HG03108 (cell line): Measurements from ENCODE around the gene LRRC1.

Experiments
- ATAC-seq: cut with Tn5 transposase; IDR thresholded peaks from one replicate; pipeline ENCODE4 v1.9.1; 2021; ENCODE audit warnings: moderate library complexity; ENCODE audit not compliant: unreplicated experiment

The LRRC1 gene

DNA sequence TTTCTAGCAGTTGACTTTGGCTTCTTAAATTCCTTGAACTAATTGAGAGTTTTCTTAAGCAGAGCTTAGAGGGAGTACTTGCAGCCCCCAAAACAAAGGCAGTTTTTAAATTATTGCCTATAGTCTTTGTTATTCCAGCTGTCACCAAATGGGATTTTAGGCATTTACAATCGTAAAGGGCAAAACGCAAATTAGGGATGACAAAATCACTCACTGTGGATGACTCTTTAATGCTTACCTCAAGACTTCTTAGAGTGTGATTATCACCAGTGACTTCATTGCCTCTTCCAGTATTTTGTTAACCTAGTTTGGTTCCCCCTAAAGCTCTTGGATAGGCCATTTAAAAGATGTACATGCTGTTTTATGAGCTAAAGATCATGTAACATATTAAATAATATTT, 126.8 kb downstream of the LRRC1 start:
- ATAC-seq = no peak

DNA sequence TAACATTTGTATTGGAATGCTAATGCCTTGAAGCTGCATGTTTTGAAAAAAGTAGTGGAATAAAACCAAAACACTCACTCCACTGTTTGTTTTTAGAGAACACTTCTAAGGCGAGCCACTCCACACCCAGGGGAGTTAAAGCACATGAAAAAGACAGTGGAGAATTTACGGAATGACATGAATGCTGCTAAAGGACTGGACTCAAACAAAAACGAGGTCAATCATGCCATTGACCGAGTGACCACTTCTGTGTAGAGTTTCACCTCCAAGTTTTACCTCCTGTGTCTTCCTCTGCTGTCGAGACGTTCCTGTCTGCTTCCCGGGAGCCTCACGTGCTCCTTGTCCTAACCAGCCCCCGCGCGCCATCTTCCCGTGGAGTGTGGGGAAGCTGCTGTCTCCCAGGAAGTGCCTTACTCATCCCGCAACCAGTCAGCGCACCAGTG, 127.8 kb downstream of the LRRC1 start:
- no peak for ATAC-seq

DNA sequence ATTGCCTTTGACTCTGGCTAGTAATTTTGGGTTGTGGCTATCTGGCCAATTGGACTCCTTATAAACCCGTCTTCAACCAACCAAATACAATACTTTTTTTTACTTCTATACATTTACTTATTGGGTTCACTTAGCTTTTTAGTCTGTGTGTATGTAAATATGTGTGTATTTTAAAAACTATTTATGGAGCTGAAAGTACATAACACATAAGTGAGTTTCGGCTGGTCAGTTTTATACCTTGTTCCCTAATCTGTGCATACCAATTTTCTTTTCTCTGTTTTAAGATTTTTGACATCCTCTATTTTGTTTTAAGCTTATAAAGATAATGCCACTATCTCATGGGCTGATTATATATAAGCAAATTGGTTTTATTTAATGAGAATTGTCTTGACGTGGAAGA, 129.5 kb downstream of the LRRC1 start:
- ATAC-seq = no peak

DNA sequence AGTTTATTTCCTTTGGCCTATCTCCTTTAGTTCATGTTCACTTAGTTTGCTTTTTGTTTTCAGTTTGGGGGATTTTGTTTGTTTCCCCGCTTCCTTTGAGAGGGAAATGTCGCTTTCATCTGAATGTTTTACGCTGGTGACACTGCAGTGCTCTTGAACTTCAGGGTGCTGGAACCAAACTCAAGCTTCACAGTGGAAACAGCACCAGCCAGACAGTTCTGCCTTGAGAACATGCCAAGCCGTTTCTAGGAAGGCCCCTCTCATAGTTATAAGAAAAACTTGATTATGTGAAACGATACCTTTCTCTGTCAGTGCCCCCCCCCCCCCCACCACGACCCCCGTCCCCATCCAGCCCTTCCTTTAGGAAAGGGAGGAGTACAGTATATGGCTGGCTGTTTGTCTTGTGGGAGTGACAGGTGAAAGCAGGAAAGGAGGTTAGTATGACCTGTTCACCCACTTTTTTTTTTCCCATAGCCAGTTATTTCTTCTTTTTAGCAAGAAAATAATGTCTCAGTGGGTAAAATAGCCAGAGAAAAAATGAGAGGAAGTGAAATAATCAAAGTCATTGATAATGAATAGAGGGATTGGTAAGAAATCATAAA, 130.1 kb downstream of the LRRC1 start:
- ATAC-seq = no peak

DNA sequence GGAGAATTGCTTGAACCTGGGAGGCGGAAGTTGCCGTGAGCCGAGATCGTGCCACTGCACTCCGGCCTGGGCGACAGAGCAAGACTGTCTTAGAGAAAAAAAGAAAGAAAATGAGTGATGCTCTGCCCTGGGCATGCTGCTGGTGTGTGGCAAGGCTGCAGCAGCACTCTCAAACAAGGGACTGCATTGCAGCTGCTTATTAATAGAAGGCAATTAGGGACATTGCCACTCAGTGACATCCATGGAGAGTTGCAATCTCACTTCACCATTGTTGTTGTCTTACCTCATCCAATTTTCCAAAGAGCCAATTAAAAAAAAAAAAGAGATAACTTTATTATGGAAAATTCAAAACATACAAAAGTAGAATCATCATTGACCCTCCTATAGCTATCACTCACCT, 131.1 kb downstream of the LRRC1 start:
- no peak for ATAC-seq

DNA sequence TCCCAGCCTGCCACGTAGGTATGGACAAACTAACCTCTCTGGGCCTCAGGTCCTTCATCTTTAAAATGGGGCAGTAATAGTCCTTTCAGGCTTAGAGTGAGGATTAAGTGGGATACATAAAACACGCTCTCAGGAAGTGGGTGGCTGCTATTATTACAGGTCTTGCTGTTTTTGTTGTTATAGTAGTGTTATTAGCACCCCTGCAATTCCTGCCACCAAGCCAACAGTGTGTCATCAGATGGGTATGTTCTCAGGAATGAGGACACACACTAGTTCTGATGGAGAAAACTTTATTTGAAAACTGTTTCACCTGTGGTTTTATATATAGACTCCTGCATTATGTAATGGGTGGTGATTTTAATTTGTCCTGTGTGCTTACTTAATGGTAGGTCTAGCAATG, 131.7 kb downstream of the LRRC1 start:
- ATAC-seq = no peak

DNA sequence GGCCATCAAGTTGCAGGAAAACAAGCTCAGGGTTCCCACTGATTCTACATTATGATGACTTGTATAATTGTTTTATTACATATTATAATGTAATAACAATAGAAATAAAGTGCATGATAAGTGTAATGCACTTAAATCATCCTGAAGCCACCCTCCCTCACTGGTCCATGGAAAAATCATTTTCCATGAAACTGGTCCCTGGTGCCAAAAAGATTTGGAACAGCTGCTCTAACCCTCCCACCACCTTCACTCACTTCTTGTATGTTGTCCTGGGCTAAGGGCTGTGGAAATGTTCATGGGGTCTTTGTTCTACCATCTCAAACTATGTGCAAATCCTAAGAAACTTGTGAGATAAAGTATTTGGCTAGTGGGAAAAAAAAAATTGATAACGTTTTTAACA, 133.8 kb downstream of the LRRC1 start:
- ATAC-seq = no peak

DNA sequence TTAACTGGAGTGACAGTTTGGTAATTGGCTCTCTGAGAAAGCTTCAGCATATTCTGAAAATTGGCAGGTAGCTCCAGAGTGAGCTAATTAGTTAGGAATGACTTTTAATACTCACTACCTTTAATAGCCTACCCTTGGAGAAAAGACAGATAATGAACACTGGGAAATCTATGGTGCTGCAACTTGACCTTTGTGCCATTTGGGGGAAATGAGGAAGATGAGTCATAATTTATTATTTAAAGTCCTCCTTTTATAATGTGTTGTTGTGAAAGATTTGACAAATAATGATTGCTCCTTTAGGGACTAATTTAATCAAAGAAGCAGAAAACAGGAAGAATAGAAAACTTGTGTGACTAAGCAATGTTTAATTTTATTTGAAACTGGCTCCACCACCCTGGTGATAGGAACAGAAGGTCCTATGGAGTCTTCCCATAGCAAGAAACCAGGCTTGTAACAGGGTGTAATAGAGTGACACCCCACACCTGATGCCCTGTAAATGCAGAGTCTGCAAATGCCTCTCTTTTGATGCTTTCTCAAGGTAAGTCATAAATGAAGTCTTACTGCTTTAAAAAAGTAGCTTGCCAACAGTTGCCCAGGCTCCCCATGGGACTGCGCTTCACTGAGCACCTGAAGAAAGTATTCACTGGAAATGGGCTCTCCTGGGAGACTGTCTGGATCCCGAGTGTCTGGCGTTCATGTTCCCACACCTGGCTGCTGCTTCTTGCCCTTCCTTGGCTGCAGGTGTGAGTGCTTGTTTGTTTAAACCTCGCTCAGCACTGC, 134.4 kb downstream of the LRRC1 start:
- ATAC-seq = no peak

DNA sequence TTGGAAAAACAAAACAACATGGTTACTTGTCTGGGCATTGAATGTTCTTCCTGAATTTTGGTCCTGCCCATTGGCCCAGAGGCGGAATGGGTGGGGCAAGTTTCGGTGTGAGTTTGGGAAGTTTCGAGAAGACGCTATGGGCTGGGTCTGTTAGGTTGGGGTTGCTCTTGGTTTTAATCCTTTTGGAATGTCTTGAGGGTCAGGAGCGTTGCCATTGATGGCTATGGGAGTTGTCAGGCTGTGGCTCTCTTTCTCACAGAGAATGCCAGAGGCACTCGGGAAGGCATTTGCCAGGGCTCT, 135.0 kb downstream of the LRRC1 start:
- ATAC-seq = no peak

DNA sequence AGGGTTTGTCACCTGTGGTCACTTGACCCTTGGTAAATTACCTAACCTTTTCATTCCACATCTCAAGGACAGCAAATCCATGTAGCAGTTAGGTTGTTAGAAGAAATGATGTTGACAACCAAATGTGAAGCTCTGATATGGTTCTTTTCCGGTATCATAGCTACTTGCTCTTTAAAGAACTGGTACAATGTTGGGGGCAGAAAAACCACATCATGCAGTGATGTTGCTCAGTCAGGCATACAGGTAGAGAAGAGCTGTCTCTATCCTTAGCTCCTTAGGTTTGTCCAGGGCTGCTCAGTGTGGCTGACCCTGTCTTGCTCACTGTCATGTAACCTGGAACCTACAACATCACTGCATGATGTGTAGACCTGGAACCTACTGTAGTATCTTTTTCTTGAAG, 135.5 kb downstream of the LRRC1 start:
- no peak for ATAC-seq

DNA sequence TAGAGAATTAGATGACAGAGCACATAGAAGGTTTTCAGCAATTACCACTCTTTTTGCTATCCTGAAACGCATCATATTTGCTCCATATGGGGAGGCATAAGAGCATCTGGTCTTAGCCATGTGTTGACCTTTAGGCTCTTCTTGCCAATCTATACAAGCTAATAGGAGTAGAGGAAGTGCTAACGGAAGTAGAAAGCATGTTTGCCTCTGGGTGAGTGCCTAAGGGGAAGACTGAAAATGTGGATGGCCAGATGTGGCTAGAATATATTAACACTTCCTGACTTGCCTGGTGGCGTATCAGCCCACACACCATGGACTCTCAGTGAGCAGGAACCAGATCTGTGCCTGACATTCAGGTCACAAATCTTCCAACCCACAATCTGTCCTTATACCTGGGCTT, 136.3 kb downstream of the LRRC1 start:
- no peak for ATAC-seq

DNA sequence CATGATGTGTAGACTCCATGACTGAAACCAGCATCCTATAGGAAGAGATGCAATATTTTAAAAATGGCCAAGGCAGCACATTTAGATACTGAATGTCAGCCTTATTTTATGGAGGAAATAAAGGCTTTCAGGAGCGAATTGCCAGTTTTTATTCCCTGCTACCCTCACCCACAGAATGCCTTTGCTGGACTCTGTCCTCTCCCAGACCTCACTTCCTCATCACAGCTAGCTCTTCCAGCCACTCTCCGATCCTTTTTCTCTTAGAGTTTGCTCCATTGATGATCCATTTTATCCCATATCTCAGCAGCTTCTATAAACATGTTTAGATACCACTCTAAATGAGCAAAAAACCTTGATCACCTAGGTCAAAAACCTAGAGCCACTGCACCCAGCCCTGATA, 137.7 kb downstream of the LRRC1 start:
- ATAC-seq = no peak

DNA sequence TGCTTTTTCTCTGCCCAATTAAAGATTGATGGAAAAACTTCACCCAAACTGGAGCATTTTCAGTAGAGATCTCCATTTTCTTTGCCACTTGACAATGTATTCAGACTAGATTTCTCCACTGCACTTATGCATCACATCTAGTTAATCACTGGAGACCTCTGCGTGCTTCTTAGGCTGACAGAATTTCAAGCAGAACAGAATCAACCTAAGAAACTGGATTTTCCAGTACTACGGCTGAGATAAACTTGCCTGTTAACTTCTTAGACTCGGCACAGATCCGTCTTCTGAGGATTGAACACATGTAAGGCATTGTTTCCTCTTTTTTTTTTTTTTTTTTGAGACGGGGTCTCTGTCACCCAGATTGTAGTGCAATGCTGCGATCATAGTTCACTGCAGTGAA, 139.2 kb downstream of the LRRC1 start:
- no peak for ATAC-seq

DNA sequence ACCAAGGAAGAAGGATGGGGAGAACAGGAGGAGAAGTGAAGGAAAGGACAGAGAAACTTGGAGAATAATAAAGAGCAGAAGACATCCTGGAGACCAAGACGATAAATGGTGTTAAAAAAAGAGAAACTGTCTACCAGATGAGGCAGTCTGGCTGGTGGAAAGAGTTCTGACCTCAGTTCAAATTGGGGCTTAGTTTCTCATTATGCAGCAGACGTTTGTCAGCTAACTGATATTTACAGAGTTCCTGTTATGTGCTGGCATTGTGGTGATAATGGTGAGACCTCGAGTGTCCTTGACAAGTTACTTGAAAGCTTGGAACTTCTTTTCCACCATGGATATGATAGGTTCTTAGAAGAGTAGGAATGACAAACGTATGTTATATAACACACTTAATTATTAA, 142.7 kb downstream of the LRRC1 start:
- ATAC-seq = no peak

DNA sequence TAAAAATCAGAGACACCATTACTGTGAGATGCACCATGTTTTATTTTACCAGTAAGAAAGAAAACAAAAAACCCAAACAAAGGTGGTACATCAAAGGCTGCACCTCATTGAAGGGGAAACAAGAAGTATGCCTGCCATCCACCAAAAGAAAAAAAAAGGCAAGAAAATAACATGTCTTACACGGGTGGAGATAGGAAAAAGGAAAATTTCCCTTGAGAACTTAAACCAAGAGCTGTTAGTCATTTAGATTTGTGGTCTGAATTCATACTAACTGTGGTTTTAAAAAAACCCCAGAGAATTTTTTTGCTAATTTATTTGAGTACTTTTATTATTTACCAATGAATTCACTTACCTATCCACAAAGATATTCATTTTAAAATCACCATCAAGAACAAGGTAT, 144.0 kb downstream of the LRRC1 start:
- no peak for ATAC-seq

DNA sequence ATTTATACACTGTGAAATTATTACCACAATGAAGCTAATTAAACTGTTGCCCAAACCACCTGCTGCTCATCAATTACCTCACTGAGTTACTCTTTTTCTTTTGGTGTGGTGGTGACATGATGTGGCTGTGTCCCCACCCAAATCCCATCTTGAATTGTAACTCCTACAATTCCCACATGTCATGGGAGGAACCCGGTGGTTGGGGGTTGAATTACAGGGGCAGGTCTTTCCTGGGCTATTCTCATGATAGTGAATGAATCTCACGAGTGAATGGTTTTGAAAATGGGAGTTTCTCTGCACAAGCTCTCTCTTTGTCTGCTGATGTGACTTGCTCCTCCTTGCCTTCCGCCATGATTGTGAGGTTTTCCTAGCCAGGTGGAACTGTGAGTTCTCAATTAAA, 145.0 kb downstream of the LRRC1 start:
- no peak for ATAC-seq

DNA sequence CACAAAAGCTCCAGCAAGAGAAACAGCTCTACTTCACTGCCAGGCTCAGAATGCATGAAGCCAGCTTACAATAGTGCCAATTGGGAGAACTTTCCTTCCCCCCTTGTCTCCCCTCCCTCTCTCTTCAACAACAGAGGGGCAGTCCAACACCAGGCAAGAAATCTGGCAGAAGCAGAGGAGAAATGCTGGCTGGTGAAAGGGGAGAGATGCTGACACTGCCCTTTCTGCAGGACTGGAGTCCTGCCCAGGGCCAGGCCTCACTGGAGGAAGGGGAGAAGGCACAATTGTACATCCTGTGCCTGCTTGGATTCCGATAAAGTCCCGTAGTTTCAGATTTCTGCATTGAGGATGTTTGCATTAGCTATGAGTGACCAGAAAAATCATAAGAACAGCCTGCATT, 148.6 kb downstream of the LRRC1 start:
- ATAC-seq = no peak

DNA sequence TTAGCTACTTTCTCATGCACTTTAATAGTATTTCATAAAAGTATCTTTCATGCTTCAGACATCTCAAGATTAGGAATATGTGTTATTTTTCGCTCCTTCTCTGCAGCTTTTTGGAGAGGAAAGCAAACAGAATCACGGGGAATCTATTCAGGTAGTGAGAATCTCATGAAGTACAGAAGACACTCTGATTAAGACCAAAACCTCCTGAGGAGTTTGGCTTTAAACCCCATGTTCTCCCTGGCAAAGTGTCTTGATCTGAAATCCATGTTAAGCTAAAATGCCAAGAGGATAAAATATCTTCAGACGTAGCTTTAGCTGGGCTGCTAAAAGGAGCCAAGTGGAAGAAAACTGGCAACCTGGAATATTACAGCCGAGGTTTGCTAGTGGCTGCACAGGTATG, 149.3 kb downstream of the LRRC1 start:
- no peak for ATAC-seq

DNA sequence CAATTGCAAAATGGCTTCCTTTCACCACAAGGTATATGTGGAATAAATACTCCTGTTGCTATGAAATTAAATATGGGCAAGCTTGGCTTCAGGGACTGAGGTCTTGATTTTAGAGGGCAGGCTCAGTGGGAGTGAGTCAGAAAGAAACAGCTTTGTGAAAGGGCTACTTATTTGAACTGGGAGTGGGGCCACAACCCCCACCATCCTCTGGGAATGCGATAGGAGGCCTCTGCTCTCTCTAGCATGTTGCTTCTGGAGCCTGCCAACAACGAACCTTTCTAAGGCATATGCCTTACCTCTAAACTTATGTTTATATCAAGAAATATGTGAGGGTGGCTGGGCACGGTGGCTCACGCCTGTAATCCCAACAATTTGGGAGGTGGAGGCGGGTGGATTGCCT, 149.7 kb downstream of the LRRC1 start:
- no peak for ATAC-seq

DNA sequence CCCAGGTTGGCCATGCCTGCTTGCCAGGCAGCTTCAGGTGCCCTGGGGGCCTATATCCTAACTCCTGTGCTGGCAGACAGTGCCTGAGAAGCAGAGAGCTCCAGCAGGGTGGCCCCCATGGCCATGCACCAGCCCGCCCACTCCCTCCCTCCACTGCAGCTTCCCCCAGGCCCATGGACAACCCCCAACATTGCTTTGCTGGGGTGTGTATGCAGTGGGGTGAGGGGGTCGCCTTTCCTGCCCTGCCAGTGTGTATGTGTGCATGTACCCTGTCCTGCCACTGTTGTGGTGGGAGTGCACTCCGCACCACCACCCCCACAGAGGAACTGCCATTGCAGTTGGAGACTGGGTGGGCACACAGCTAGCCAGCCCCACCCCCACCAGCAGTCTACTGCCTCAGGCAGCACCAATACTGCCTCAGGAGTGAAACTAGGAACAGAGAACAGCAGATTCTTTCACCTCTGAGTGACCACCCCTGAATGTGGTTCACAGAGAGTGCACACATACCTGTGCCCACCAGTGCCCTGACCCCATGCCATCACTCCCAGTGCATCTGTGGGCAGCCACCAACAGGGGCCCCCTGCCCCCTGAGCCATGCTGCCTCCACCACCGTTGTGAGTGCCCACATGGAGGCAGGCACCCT, 151.1 kb downstream of the LRRC1 start:
- ATAC-seq = no peak

DNA sequence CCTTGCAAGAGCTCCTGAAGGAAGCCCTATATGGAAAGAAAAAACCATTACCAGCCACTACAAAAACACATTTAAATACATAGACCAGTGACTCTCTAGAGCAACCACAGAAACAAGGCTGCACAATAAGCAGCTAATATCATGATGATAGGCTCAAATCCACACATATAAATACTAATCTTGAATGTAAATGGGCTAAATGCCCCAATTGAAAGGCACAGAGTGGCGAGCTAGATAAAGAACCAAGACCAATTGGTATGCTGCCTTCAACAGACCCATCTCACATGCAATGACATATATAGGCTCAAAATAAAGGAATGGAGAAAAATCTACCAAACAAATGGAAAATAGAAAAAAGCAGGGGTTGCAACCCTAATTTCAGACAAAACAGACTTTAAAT, 153.0 kb downstream of the LRRC1 start:
- no peak for ATAC-seq

DNA sequence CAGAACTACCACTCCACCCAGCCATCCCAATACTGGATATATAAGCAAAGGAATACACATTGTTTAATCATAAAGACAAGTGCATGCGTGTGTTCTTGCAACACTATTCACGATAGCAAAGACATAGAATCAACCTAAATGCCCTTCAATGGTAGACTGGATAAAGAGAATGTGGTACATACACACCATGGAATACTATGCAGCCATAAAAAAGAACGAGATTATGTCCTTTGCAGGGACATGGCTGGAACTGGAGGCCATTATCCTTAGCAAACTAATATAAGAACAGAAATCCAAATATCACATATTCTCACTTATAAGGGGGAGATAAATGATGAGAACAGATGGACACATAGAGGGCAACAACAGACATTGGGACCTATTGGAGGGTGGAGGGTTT, 156.6 kb downstream of the LRRC1 start:
- ATAC-seq = no peak
